ENCODE results near the gene C19orf47. TPM values are rescaled to one million over a fixed set of nuclear protein-coding genes. Genes with fewer than 3 reads are reported as not detected.

C19orf47 gene
- total RNA-seq, 1 experiment from 2014 or later, result 18.0 TPM

GRCh38 chr19:40392894-40393517, 44.8 kb upstream of the C19orf47 start:
- H3K27ac ChIP-seq (ENCODE audit: low read depth, low read length), result peak overlapping the region; percentile 36; the same call in 1 of the 2 replicates
- no peak overlapping the region for H3K4me3 ChIP-seq (replicated peaks in 1 of 2; ENCODE audit: low read depth in 1 of 2, low read length in 2 of 2)
- H3K9me2 ChIP-seq (ENCODE audit: insufficient read depth), result no peaks in the 10 kb centered on the region
- no peak for TF ChIP-seq ATF3 (IDR thresholded peaks at IDR 0.05)
- TF ChIP-seq, protein P1, sequence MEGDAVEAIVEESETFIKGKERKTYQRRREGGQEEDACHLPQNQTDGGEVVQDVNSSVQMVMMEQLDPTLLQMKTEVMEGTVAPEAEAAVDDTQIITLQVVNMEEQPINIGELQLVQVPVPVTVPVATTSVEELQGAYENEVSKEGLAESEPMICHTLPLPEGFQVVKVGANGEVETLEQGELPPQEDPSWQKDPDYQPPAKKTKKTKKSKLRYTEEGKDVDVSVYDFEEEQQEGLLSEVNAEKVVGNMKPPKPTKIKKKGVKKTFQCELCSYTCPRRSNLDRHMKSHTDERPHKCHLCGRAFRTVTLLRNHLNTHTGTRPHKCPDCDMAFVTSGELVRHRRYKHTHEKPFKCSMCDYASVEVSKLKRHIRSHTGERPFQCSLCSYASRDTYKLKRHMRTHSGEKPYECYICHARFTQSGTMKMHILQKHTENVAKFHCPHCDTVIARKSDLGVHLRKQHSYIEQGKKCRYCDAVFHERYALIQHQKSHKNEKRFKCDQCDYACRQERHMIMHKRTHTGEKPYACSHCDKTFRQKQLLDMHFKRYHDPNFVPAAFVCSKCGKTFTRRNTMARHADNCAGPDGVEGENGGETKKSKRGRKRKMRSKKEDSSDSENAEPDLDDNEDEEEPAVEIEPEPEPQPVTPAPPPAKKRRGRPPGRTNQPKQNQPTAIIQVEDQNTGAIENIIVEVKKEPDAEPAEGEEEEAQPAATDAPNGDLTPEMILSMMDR (IDR thresholded peaks at IDR 0.05 in 2 of 3, conservative IDR thresholded peaks at IDR 0.05 in 1 of 3; ENCODE audit: borderline replicate concordance in 1 of 3, insufficient read depth in 1 of 3, low read depth in 2 of 3, low read length in 2 of 3), result peak; percentile 62 to 74 (median 64); a peak in 5 of 6 replicates
- TF ChIP-seq SP1 (IDR thresholded peaks at IDR 0.05; ENCODE audit: low read depth), result peak; percentile 81
- no peak for TF ChIP-seq EGR1 (IDR thresholded peaks at IDR 0.05; ENCODE audit: low read depth)
- no peak for TF ChIP-seq EZH2 (IDR thresholded peaks at IDR 0.05)
- TF ChIP-seq MAX (IDR thresholded peaks at IDR 0.05), result no peak
- no peak for TF ChIP-seq CBX3 (IDR thresholded peaks at IDR 0.05; ENCODE audit: low read depth)
- TF ChIP-seq POLR2A (IDR thresholded peaks at IDR 0.05; ENCODE audit: borderline replicate concordance, extremely low read depth, insufficient read depth, insufficient read length), result no peak
- TF ChIP-seq EZH2phosphoT487 (IDR thresholded peaks at IDR 0.05; ENCODE audit: borderline replicate concordance), result no peak
- no peak for TF ChIP-seq YY1 (IDR thresholded peaks at IDR 0.05; ENCODE audit: extremely low read depth, insufficient replicate concordance, low read depth, low read length)
- TF ChIP-seq TCF7L2 (IDR thresholded peaks at IDR 0.05; ENCODE audit: borderline replicate concordance, extremely low read depth, insufficient read depth, insufficient read length), result no peak
- TF ChIP-seq POLR2AphosphoS5 (IDR thresholded peaks at IDR 0.05; ENCODE audit: low read depth, low read length), result peak; percentile 66
- TF ChIP-seq, protein P2, sequence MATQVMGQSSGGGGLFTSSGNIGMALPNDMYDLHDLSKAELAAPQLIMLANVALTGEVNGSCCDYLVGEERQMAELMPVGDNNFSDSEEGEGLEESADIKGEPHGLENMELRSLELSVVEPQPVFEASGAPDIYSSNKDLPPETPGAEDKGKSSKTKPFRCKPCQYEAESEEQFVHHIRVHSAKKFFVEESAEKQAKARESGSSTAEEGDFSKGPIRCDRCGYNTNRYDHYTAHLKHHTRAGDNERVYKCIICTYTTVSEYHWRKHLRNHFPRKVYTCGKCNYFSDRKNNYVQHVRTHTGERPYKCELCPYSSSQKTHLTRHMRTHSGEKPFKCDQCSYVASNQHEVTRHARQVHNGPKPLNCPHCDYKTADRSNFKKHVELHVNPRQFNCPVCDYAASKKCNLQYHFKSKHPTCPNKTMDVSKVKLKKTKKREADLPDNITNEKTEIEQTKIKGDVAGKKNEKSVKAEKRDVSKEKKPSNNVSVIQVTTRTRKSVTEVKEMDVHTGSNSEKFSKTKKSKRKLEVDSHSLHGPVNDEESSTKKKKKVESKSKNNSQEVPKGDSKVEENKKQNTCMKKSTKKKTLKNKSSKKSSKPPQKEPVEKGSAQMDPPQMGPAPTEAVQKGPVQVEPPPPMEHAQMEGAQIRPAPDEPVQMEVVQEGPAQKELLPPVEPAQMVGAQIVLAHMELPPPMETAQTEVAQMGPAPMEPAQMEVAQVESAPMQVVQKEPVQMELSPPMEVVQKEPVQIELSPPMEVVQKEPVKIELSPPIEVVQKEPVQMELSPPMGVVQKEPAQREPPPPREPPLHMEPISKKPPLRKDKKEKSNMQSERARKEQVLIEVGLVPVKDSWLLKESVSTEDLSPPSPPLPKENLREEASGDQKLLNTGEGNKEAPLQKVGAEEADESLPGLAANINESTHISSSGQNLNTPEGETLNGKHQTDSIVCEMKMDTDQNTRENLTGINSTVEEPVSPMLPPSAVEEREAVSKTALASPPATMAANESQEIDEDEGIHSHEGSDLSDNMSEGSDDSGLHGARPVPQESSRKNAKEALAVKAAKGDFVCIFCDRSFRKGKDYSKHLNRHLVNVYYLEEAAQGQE (IDR thresholded peaks at IDR 0.05; ENCODE audit: low read depth), result no peak
- no peak for TF ChIP-seq JUND (IDR thresholded peaks at IDR 0.05)
- TF ChIP-seq RAD21 (IDR thresholded peaks at IDR 0.05; ENCODE audit: low read depth), result peak; percentile 79
- no peak for TF ChIP-seq ELF1 (IDR thresholded peaks at IDR 0.05; ENCODE audit: borderline replicate concordance, low read depth)
- no peak for TF ChIP-seq SIN3A (IDR thresholded peaks at IDR 0.05; ENCODE audit: low read depth)
- no peak for TF ChIP-seq ZFX (IDR thresholded peaks at IDR 0.05)
- no peak for TF ChIP-seq ZNF274 (IDR thresholded peaks at IDR 0.05; ENCODE audit: low read depth, low read length)
- no peak for TF ChIP-seq SRF (IDR thresholded peaks at IDR 0.05; ENCODE audit: low read depth)
- no peak for TF ChIP-seq CEBPB (IDR thresholded peaks at IDR 0.05; ENCODE audit: low read depth)

More at GRCh38 chr19:40392894-40393517, 44.8 kb upstream of the C19orf47 start:
- H3K4me2 ChIP-seq (ENCODE audit: low read length), result peak overlapping the region; percentile 64
- intact Hi-C loops (cut with micrococcal nuclease), result no loop called here
- BruUV-seq (replicated peaks), result no TSS peak
- RAD21 ChIA-PET (ENCODE audit: low non-redundant PET in 1 of 2, low total read pairs in 2 of 2, uncharacterized antibody in 2 of 2, unreplicated experiment in 2 of 2), result no interaction called here
- POLR2A ChIA-PET, result no interaction called here
- no peaks in the 10 kb centered on the region for H3K9me3 ChIP-seq (ENCODE audit: control insufficient read depth in 1 of 2, insufficient read depth in 1 of 2, low read depth in 1 of 2, low read length in 2 of 2)
- H4K20me1 ChIP-seq (ENCODE audit: insufficient read depth), result no peaks in the 10 kb centered on the region
- no peaks in the 10 kb centered on the region for H3K79me2 ChIP-seq (ENCODE audit: insufficient read depth, low read length)
- no peak overlapping the region for H2AFZ ChIP-seq (ENCODE audit: low read depth, low read length, poor library complexity, severe bottlenecking)
- H3K9ac ChIP-seq (ENCODE audit: low read length), result peak overlapping the region; percentile 39
- CTCF ChIA-PET, result no interaction called here
- no peaks in the 10 kb centered on the region for H3K27me3 ChIP-seq (ENCODE audit: insufficient read depth, low read length)
- no peaks in the 10 kb centered on the region for H3K36me3 ChIP-seq (ENCODE audit: control insufficient read depth in 1 of 2, insufficient read depth in 2 of 2, low read length in 2 of 2)
- DNase-seq (ENCODE audit: low read depth, low spot score), result peak; percentile 33
- ATAC-seq, result peak; percentile 94
- H3K4me1 ChIP-seq (ENCODE audit: control insufficient read depth in 1 of 2, insufficient read depth in 2 of 2, low read length in 2 of 2), result peaks cover 15 to 19% of the 10 kb centered on the region in 2 experiments
